Measurements from ENCODE around the gene NR1D1.

GRCh38 chr17:40112191-40112711 is 11.9 kb upstream of the NR1D1 start:
- TF ChIP-seq, protein P1, sequence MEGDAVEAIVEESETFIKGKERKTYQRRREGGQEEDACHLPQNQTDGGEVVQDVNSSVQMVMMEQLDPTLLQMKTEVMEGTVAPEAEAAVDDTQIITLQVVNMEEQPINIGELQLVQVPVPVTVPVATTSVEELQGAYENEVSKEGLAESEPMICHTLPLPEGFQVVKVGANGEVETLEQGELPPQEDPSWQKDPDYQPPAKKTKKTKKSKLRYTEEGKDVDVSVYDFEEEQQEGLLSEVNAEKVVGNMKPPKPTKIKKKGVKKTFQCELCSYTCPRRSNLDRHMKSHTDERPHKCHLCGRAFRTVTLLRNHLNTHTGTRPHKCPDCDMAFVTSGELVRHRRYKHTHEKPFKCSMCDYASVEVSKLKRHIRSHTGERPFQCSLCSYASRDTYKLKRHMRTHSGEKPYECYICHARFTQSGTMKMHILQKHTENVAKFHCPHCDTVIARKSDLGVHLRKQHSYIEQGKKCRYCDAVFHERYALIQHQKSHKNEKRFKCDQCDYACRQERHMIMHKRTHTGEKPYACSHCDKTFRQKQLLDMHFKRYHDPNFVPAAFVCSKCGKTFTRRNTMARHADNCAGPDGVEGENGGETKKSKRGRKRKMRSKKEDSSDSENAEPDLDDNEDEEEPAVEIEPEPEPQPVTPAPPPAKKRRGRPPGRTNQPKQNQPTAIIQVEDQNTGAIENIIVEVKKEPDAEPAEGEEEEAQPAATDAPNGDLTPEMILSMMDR (IDR thresholded peaks at IDR 0.05; ENCODE audit: low read depth, low read length) = no peak
- no peak for TF ChIP-seq POLR2A (IDR thresholded peaks at IDR 0.05; ENCODE audit: extremely low read depth, insufficient read length)

All from NB4 (cell line).